ACC112 (cell line): ENCODE results near the gene LIPI.
"Not testable (repeated sequence)": the region's sequence is repeated elsewhere in the genome, so short reads cannot be mapped to it uniquely, and the experiment has no call there.

Experiments
- H2AFZ ChIP-seq: fragments of 200-600 bp; sonication (generic); one replicate; pipeline ENCODE4 v1.6.0; 2017; ENCODE audit warnings: antibody characterized with exemption, low read length; ENCODE audit not compliant: unreplicated experiment
- H3K27ac ChIP-seq: fragments of 200-600 bp; sonication (generic); 2 replicates; pipeline ENCODE4 v1.5.1; 2014; ENCODE audit warnings: low read depth, mild to moderate bottlenecking, antibody characterized with exemption, low read length, moderate library complexity
- H3K27me3 ChIP-seq: fragments of 200-600 bp; sonication (generic); 2 replicates; pipeline ENCODE4 v1.6.1; 2014; ENCODE audit warnings: mild to moderate bottlenecking, antibody characterized with exemption, low read length, moderate library complexity, mixed read lengths; ENCODE audit not compliant: insufficient read depth
- H3K36me3 ChIP-seq: fragments of 200-600 bp; sonication (generic); 2 replicates; pipeline ENCODE4 v1.6.1; 2016; ENCODE audit warnings: mild to moderate bottlenecking, antibody characterized with exemption, low read length, moderate library complexity, mixed read lengths; ENCODE audit not compliant: insufficient read depth
- H3K4me1 ChIP-seq: fragments of 200-600 bp; sonication (generic); one replicate; pipeline ENCODE4 v1.6.1; 2016; ENCODE audit warnings: low read length, mixed read lengths; ENCODE audit not compliant: insufficient read depth, unreplicated experiment, control insufficient read depth
- H3K4me3 ChIP-seq: fragments of 200-600 bp; sonication (generic); 2 replicates; pipeline ENCODE4 v1.5.1; 2014; ENCODE audit warnings: mild to moderate bottlenecking, low read depth, low read length
- H3K79me2 ChIP-seq: fragments of 200-600 bp; sonication (generic); one replicate; pipeline ENCODE4 v1.6.0; 2016; ENCODE audit warnings: low read length; ENCODE audit not compliant: control insufficient read depth, unreplicated experiment, insufficient read depth

Gene LIPI

GRCh38 chr21:14061820-14062219, 148.9 kb downstream of the LIPI start:
- not testable (repeated sequence) for H3K4me1 ChIP-seq, H3K4me3 ChIP-seq, H3K27me3 ChIP-seq, H3K79me2 ChIP-seq, H3K36me3 ChIP-seq, H3K27ac ChIP-seq, H2AFZ ChIP-seq

- H3K79me2 ChIP-seq, H2AFZ ChIP-seq, H3K27ac ChIP-seq, H3K27me3 ChIP-seq, H3K4me1 ChIP-seq, H3K36me3 ChIP-seq, H3K4me3 ChIP-seq: not testable (repeated sequence)
These were observed 151.6 kb downstream of the LIPI start for GRCh38 chr21:14058995-14059627.
